Colonic mucosa (tissue), 4 donors: ENCODE data around the gene GARNL3. TPM values are rescaled to one million over a fixed set of nuclear protein-coding genes. Genes with fewer than 3 reads are reported as not detected.

Experiments used
- DNase-seq: peaks from one replicate; pipeline ENCODE4 v3.0.0-alpha.2; 2020
- H3K27ac ChIP-seq: fragments of 200-600 bp; one replicate; pipeline ENCODE4 v1.8.0; 2021
- H3K27me3 ChIP-seq: fragments of 200-600 bp; one replicate; pipeline ENCODE4 v1.8.0; 2021
- H3K36me3 ChIP-seq: fragments of 200-600 bp; one replicate; pipeline ENCODE4 v1.8.0; 2021
- H3K4me1 ChIP-seq: fragments of 200-600 bp; one replicate; pipeline ENCODE4 v1.8.0; 2021; ENCODE audit warnings: mild to moderate bottlenecking
- H3K4me3 ChIP-seq: fragments of 200-600 bp; one replicate; pipeline ENCODE4 v1.8.0; 2021
- H3K9ac ChIP-seq, 2 donors: one replicate each; pipeline ENCODE4 v1.7.0; 2013; ENCODE audit warnings: control low read depth in 2 of 2, low read depth in 2 of 2, low read length in 2 of 2
- H3K9me3 ChIP-seq: fragments of 200-600 bp; one replicate; pipeline ENCODE4 v1.8.0; 2021
- intact Hi-C: fragments of 100-400 bp; cut with DNase I; formaldehyde crosslinking; loops from one replicate; pipeline ENCODE4 v1.14.1; 2022
- total RNA-seq, 2 donors: library from RNA; stranded (reverse); fragmentation: NEBNext Ultra II Directional in 1 of 2; extraction: Animal tissue kit (Norgen Biotek cat#: 25700) in 1 of 2; gene quantifications; one replicate each; pipeline ENCODE4 v1.2.1, GENCODE V29; 2021
- TF ChIP-seq, protein P1 (sequence below): fragments of 200-600 bp; IDR thresholded peaks from one replicate; pipeline ENCODE4 v1.8.0; 2022; ENCODE audit warnings: antibody characterized with exemption, mild to moderate bottlenecking
- donor health status: healthy.
- donor health status: DM: no; HTN: no; CAD: no.
- donor health status: DM: no; HTN: no; CAD: no.

GARNL3 gene
- total RNA-seq, 2 donors from 2014 or later = 4.1 to 5.1 TPM

DNA sequence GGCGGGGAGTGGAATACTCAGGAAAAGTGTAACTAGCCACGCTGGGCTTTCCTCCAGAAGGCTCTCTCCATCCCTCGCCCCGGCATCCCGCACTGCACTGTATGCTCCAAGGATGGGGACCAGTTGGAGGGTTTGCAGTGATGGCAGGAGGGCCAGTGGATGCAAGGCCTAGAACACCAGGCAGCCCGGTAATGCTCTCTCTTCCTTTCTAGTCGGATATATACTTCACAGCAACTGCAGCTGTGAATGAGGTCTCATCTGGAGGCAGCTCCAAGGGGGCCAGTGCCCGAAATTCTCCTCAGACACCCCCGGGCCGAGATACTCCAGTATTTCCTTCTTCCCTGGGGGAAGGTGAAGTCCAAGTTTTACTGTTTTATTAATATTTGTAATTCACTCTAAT, 122.4 kb downstream of the GARNL3 start:
- intact Hi-C loops = no loop called here
- no peak for DNase-seq

DNA sequence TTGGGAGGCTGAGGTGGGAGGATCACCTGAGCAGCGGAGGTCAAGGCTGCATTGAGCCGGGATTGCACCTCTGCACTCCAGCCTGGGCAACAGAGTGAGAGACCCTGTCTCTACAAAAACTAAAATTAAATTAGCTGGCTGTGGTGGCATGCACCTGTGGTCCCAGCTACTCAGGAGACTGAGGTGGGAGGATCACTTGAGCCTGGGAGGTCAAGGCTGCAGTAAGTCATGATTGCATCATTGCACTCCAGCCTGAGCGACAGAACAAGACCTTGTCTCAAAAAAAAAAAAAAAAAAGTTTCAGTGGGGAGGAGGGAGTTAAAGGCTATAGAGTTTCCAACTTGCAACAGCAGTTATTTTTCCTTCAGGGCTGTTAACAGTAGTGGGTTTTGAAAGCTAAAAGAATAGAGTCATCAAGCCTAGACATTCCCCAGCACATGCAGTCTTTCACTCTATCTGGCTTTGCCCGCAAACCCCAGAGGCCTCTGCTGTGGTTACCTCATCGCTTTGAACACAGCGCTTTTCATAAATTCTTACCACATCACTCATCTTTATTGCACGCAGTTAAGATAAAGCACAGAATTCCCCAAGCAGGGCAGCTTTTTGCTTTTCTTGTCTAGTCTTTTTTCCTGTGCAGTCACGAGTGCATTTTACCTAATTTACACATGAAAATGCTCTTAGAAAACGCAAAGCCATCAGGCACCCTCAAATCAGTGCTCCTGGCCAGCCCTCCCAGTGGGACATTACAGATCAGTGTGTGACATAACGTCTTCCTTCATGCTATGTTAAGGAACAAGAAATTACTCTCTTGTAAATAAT, 123.7 kb downstream of the GARNL3 start:
- no peaks in the 10 kb centered on the region for H3K9me3 ChIP-seq
- peaks cover 3% of the 10 kb centered on the region for H3K4me1 ChIP-seq
- H3K4me3 ChIP-seq = no peak overlapping the region
- no peaks in the 10 kb centered on the region for H3K27me3 ChIP-seq
- TF ChIP-seq, protein P1, sequence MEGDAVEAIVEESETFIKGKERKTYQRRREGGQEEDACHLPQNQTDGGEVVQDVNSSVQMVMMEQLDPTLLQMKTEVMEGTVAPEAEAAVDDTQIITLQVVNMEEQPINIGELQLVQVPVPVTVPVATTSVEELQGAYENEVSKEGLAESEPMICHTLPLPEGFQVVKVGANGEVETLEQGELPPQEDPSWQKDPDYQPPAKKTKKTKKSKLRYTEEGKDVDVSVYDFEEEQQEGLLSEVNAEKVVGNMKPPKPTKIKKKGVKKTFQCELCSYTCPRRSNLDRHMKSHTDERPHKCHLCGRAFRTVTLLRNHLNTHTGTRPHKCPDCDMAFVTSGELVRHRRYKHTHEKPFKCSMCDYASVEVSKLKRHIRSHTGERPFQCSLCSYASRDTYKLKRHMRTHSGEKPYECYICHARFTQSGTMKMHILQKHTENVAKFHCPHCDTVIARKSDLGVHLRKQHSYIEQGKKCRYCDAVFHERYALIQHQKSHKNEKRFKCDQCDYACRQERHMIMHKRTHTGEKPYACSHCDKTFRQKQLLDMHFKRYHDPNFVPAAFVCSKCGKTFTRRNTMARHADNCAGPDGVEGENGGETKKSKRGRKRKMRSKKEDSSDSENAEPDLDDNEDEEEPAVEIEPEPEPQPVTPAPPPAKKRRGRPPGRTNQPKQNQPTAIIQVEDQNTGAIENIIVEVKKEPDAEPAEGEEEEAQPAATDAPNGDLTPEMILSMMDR = no peak
- intact Hi-C loops = no loop called here
- peak; percentile 80 for DNase-seq
- H3K9ac ChIP-seq = peak overlapping the region in 1 of 2 donors; percentile 79
- H3K36me3 ChIP-seq = no peaks in the 10 kb centered on the region
- H3K27ac ChIP-seq = peak overlapping the region; percentile 22

More for the DNA sequence above, 122.4 kb downstream of the GARNL3 start:
- Histone ChIP-seq H3K4me3 (no peak overlapping the region), H3K9ac (no peak overlapping the region), H3K27me3 (no peaks in the 10 kb centered on the region), H3K36me3 (no peaks in the 10 kb centered on the region), H3K27ac (no peak overlapping the region), H3K9me3 (no peaks in the 10 kb centered on the region), H3K4me1 (peaks cover 3% of the 10 kb centered on the region)
- TF ChIP-seq, protein P1 = no peak

DNA sequence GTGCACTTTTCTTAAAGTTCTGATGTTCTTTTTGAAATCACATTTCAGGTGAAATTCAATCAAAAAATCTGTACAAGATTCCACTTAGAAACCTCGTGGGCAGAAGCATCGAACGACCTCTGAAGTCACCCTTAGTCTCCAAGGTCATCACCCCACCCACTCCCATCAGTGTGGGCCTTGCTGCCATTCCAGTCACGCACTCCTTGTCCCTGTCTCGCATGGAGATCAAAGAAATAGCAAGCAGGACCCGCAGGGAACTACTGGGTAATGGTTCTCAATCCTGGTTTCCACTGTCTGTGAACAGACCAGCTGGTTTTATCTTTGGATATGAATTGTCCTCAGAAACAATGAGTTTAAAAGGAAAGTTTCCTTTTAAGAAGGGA, 124.3 kb downstream of the GARNL3 start:
- Histone ChIP-seq H3K27me3 (no peaks in the 10 kb centered on the region), H3K36me3 (no peaks in the 10 kb centered on the region), H3K27ac (peak overlapping the region; percentile 22), H3K9me3 (no peaks in the 10 kb centered on the region), H3K4me3 (no peak overlapping the region), H3K4me1 (peaks cover 3% of the 10 kb centered on the region), H3K9ac (peak overlapping the region in 1 of 2 donors; percentile 79)
- DNase-seq = no peak
- intact Hi-C loops = no loop called here
- TF ChIP-seq, protein P1 = no peak

DNA sequence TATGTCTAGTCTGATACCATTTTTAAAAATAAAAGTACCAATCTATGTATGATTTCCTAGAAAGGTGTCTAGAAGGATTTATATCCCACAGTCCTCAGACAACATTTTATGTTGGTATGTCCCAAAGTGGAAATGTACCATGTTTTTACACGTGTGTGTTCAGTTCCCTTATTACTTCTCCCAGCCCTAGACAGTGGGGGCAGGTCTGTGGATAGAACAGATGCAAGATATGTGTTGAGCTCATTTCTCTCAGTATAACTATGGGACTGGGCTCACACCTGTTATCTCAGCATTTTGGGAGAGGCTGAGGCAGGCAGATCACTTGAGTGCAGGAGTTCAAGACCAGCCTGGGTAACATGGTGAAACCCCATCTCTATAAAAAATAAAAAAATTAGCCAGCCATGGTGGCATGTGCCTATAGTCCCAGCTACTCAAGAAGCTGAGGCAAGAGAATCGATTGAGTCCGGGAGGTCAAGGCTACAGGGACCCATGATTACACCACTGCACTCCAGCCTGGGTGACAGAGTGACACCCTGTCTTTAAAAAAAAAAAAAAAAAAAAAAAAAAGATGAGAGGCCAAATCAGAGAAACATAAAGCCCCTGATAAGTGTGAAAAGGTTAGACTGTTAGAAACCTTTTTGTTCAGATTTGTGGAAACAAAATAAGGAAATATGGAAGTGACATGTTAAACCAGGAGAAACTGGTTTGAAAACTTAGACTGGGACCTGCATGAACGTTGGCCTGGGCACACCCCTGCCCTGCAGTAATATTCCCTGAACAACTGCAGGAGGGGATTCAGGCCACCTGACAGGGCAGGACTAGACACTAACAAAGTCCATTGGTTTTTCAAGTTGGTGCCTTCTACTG, 125.0 kb downstream of the GARNL3 start:
- TF ChIP-seq, protein P1 = no peak
- Histone ChIP-seq H3K27ac (no peak overlapping the region), H3K4me1 (peaks cover 3% of the 10 kb centered on the region), H3K27me3 (no peaks in the 10 kb centered on the region), H3K9ac (peak overlapping the region in 1 of 2 donors; percentile 79), H3K36me3 (no peaks in the 10 kb centered on the region), H3K9me3 (no peaks in the 10 kb centered on the region), H3K4me3 (no peak overlapping the region)
- peak; percentile 74 for DNase-seq
- intact Hi-C loops = loop anchor here (10.0 kb wide), 2 partner anchors 105 to 175 kb away; no protein-coding TSS in a partner anchor

DNA sequence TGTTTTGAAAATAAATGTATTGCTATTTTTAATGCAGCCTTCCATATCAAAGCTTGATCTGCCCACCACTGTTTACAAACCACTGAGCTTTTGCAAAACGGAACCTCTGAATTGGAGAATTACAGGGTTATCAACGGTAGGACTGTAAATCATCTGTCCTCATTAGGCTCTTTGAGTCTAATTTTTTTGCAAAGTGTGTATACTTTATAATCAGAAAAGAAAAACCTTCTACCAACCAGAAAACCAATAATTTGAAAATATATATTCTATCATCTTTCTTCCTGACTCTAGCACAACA, 125.6 kb downstream of the GARNL3 start:
- Histone ChIP-seq H3K9me3 (no peaks in the 10 kb centered on the region), H3K27me3 (no peaks in the 10 kb centered on the region), H3K27ac (no peak overlapping the region), H3K4me3 (no peak overlapping the region), H3K4me1 (peaks cover 3% of the 10 kb centered on the region), H3K9ac (no peak overlapping the region), H3K36me3 (no peaks in the 10 kb centered on the region)
- DNase-seq = no peak
- intact Hi-C loops = loop anchor here (10.0 kb wide), 2 partner anchors 105 to 175 kb away; no protein-coding TSS in a partner anchor
- TF ChIP-seq, protein P1 = no peak
